Colonic mucosa (tissue), 4 donors: ENCODE data around the gene SMG1. TPM values are rescaled to one million over a fixed set of nuclear protein-coding genes. Genes with fewer than 3 reads are reported as not detected.

Experiments used
- DNase-seq: peaks from one replicate; pipeline ENCODE4 v3.0.0-alpha.2; 2020
- H3K27ac ChIP-seq: fragments of 200-600 bp; one replicate; pipeline ENCODE4 v1.8.0; 2021
- H3K27me3 ChIP-seq: fragments of 200-600 bp; one replicate; pipeline ENCODE4 v1.8.0; 2021
- H3K36me3 ChIP-seq: fragments of 200-600 bp; one replicate; pipeline ENCODE4 v1.8.0; 2021
- H3K4me1 ChIP-seq: fragments of 200-600 bp; one replicate; pipeline ENCODE4 v1.8.0; 2021; ENCODE audit warnings: mild to moderate bottlenecking
- H3K4me3 ChIP-seq: fragments of 200-600 bp; one replicate; pipeline ENCODE4 v1.8.0; 2021
- H3K9ac ChIP-seq, 2 donors: one replicate each; pipeline ENCODE4 v1.7.0; 2013; ENCODE audit warnings: control low read depth in 2 of 2, low read depth in 2 of 2, low read length in 2 of 2
- H3K9me3 ChIP-seq: fragments of 200-600 bp; one replicate; pipeline ENCODE4 v1.8.0; 2021
- CTCF ChIP-seq: fragments of 200-600 bp; IDR thresholded peaks from one replicate; pipeline ENCODE4 v1.8.0; 2022; ENCODE audit warnings: antibody characterized with exemption, mild to moderate bottlenecking
- intact Hi-C: fragments of 100-400 bp; cut with DNase I; formaldehyde crosslinking; loops from one replicate; pipeline ENCODE4 v1.14.1; 2022
- total RNA-seq, 2 donors: library from RNA; stranded (reverse); fragmentation: NEBNext Ultra II Directional in 1 of 2; extraction: Animal tissue kit (Norgen Biotek cat#: 25700) in 1 of 2; gene quantifications; one replicate each; pipeline ENCODE4 v1.2.1, GENCODE V29; 2021
- donor health status: healthy.
- donor health status: DM: no; HTN: no; CAD: no.
- donor health status: DM: no; HTN: no; CAD: no.

Gene SMG1
- total RNA-seq, 2 donors from 2014 or later: 73.6 to 83.3 TPM

GRCh38 chr16:18792836-18793433 is 133.3 kb downstream of the SMG1 start:
- intact Hi-C loops: no loop called here
- Histone ChIP-seq H3K4me3 (no peak overlapping the region), H3K9ac (no peak overlapping the region), H3K27me3 (no peaks in the 10 kb centered on the region), H3K9me3 (no peaks in the 10 kb centered on the region), H3K27ac (no peak overlapping the region), H3K4me1 (peaks cover 5% of the 10 kb centered on the region), H3K36me3 (peaks cover 5% of the 10 kb centered on the region)
- no peak for TF ChIP-seq CTCF
- no peak for DNase-seq

GRCh38 chr16:18789850-18790706 is 136.1 kb downstream of the SMG1 start, which contains the start of gene RPS15A:
Gene RPS15A, minus strand, starts transcription at chr16:18790334. Its CDS starts 1,221 bp downstream, at chr16:18789113.
- intact Hi-C loops: no loop called here
- peak within 1 kb of the TSS; percentile 70 for H3K4me3 ChIP-seq
- H3K36me3 ChIP-seq: no peaks in the 10 kb centered on the region

GRCh38 chr16:18789515-18789849 is 136.7 kb downstream of the SMG1 start:
- no peak for TF ChIP-seq CTCF
- Histone ChIP-seq H3K4me3 (peak overlapping the region; percentile 70), H3K36me3 (no peaks in the 10 kb centered on the region), H3K27me3 (no peaks in the 10 kb centered on the region), H3K9me3 (no peaks in the 10 kb centered on the region), H3K9ac (peak overlapping the region; percentile 87 to 97), H3K27ac (peak overlapping the region; percentile 67), H3K4me1 (peaks cover 16% of the 10 kb centered on the region)
- intact Hi-C loops: no loop called here
- DNase-seq: no peak

More at GRCh38 chr16:18789850-18790706, 136.1 kb downstream of the SMG1 start, which contains the start of gene RPS15A:
- peak within 1 kb of the TSS; percentile 87 to 97 for H3K9ac ChIP-seq
- H3K4me1 ChIP-seq: peaks cover 16% of the 10 kb centered on the region
- H3K9me3 ChIP-seq: no peaks in the 10 kb centered on the region
- peak; percentile 96 for DNase-seq
- H3K27me3 ChIP-seq: no peaks in the 10 kb centered on the region
- peak within 1 kb of the TSS; percentile 67 for H3K27ac ChIP-seq
- no peak for TF ChIP-seq CTCF

GRCh38 chr16:18788828-18789514 is 137.2 kb downstream of the SMG1 start:
- no peaks in the 10 kb centered on the region for H3K36me3 ChIP-seq
- intact Hi-C loops: no loop called here

More at GRCh38 chr16:18788828-18789514, 137.2 kb downstream of the SMG1 start:
- Histone ChIP-seq H3K9ac (peak overlapping the region; percentile 87 to 97), H3K27me3 (no peaks in the 10 kb centered on the region), H3K27ac (peak overlapping the region; percentile 67), H3K9me3 (no peaks in the 10 kb centered on the region), H3K4me3 (peak overlapping the region; percentile 70), H3K4me1 (peaks cover 16% of the 10 kb centered on the region)
- DNase-seq: peak; percentile 19
- no peak for TF ChIP-seq CTCF
